Measurements from ENCODE around the gene EYS. TPM values are rescaled to one million over a fixed set of nuclear protein-coding genes. Genes with fewer than 3 reads are reported as not detected.
A peak's percentile ranks its signal among the peaks of the same experiment; 100 is the strongest.
"Not testable (repeated sequence)": the region's sequence is repeated elsewhere in the genome, so short reads cannot be mapped to it uniquely, and the experiment has no call there.

The EYS gene
- polyA plus RNA-seq, 10 donors = 0.24 to 1.1 (median 0.47) TPM

- DNase-seq = not testable (repeated sequence)
Observed at GRCh38 chr6:63828678-63829077, 1878.3 kb downstream of the EYS start.

- DNase-seq = no peak
Observed at GRCh38 chr6:63824722-63825121, 1882.3 kb downstream of the EYS start.

DNA sequence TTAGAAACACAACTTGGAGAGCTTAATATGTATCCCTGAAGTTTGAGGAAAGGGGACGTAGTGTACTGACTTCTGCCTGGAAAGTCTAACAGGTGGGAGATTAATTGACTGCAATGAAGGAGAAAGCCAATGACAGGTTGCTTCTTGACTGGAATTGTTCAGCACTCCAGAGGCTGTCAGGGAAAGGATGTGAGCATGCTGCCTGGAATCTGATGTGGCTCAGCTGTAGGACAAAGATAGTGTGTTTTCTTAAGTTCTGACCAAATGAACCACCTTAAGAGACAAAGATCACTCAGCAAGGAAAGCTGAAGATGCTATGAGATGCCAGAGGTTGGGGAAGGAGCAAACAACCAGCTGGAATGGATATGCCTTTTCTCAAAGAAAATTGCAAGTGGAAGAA, 1885.6 kb downstream of the EYS start:
- no peak for DNase-seq

DNA sequence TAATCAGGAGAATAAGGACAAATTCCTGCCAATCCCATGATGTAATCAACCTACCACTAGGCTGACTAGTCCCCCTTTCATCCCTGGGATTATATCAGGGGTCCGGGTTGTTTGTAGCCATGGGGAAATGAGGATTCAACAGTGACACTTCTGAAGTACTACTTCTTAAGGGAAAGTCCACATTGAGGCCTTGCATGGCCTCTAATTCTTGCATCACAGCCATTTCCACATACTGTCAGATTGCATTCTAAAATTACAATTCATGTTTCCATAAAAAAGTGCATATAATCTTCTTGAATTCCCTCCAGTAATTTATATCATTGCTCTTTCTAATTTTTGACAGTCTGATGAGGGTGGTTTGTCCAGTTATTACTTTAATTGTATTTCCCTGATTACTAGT, 1887.2 kb downstream of the EYS start:
- DNase-seq = no peak

GRCh38 chr6:63817492-63818050, 1889.5 kb downstream of the EYS start:
- DNase-seq = no peak

DNA sequence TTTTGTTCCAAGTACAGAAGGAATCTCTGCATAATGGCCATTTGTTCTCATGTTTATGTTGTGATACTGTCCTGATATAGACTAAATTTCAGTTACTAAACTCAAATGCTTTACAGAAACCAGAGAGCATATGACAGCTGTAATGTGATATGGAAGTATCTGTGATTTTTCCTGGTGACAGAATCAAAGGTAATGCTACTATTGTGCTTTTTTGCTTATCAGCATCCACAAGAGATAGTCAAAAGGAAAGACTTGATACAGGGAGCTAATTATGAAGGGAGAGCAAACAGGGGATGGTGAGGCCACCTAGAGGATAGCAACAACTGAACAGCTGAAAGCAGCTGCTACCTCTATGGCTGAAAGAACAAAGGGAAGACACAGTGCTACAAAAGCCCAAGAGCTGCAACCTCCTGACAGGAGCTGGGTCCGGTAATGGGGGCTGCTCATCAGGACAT, 1890.0 kb downstream of the EYS start:
- DNase-seq = no peak

GRCh38 chr6:63816401-63816981, 1890.5 kb downstream of the EYS start:
- DNase-seq = no peak

GRCh38 chr6:63814459-63814858, 1892.6 kb downstream of the EYS start:
- no peak for DNase-seq

DNA sequence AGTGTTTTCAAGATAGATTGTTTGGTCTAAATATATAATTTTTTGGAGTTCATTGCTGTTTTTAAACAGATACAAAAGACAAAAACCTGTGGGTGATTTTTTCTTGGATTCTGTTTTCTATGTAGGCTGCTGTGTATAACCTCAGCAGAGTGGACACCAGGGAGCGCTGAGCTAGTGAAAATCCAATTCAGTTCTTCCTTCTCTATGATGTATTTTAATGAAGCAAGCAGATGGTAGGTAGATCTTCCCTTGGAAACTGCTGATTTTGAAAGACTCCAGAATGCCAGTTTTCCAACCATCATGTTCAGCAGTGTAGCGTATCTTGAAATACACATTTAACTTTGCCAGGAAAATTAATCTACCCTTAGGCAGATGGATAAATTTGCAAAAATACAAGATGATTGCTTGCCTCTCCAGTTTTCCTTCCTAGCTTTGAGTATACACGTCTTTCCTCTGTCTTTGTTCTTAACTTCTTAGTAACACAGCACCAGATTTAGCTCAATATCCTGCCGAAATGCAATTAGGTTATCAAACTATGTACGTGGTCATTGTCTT, 1893.4 kb downstream of the EYS start:
- peak in 1 of 3 donors; percentile 42 for DNase-seq

DNA sequence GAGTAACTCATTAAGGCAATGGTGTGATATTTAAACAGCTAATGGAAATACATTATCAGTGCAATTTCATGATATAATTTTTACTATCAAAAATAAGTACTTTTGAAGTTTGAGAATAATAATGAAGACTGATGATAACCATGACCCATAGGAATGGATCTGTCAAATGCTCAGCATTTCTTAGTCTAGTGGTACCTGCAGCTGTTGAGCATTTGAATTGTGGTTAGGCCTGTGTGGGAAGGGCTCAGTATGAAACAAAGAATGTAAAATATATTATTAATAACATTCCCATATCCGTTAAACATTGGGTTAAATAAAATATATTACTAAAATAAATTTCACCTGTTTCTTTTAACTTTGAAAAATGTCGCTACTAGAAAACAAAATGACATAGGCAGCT, 1898.5 kb downstream of the EYS start:
- DNase-seq = no peak

- no peak for DNase-seq
Observed at GRCh38 chr6:63807056-63807455, 1900.0 kb downstream of the EYS start.

- no peak for DNase-seq
Observed at GRCh38 chr6:63806573-63806913, 1900.5 kb downstream of the EYS start.

- DNase-seq = peak in 2 of 3 donors; percentile 20 to 40
Observed at GRCh38 chr6:63805808-63806572, 1901.0 kb downstream of the EYS start.

DNA sequence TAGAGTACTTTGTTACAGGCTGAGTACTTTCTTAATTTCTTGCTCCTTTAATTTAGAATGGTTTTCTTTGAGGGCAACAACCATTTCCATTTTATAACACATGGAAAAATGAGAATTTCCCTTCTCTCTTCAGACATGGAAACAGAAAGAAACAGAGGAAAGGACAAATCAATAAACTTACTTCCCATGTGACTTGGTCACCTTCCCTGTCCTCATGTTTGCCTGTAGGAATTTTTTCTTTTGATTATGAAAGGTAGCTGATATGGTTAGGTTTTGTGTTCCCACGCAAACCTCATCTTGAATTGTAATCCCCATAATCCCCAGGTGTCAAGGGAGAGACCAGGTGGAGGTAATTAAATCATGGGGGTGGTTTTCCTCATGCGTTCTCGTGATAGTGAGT, 1901.7 kb downstream of the EYS start:
- no peak for DNase-seq

DNA sequence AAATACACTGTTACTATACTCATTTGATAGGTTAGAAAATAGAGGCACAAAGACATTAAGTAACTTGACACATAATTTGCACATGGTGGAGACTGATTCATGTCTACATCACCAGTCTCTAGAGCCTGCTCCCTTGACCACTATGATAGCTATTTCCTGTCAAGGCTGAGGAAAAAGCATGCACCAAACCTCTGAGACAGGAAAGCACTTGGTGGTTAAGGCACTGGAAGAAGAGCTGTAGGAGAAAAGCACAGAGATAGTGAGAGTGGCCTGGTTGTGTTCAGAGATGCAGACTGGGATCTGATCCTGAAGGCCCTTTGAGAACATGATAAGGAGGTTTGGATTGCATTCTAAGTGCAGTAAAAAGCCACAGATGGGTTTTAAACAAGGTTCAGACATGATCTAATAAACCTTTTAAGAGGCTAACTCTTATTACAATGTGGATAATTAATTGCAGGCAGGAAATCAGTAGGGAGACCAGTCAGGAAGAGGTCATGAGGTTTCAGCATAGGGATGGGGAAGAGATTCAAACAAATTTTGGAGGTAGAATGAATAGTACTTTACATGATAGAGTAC, 1902.6 kb downstream of the EYS start:
- peak in 2 of 3 donors; percentile 19 to 87 for DNase-seq

- DNase-seq = no peak
Observed at GRCh38 chr6:63803371-63803770, 1903.7 kb downstream of the EYS start.

- no peak for DNase-seq
Observed at GRCh38 chr6:63802606-63803206, 1904.3 kb downstream of the EYS start.

- not testable (repeated sequence) for DNase-seq
Observed at GRCh38 chr6:63800386-63800785, 1906.6 kb downstream of the EYS start.

DNA sequence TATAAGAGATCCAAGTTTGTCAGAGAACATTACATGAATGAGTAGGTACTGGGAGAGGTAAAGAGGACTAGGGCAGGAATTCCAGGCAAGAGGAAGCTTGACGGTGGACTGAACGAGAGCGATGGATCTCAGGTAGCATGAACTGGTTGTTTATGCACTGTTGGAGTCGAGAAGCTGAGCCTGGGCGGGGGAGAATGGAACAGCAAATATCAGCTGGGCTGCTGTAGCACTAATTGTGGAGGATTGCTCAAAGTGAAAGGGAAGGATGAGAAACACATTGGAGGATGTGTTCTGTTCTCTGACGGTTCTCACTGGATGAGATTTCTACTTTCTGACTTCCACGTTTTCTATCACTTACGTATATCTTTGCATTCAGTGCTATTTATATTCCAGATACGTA, 1907.2 kb downstream of the EYS start:
- DNase-seq = no peak

DNA sequence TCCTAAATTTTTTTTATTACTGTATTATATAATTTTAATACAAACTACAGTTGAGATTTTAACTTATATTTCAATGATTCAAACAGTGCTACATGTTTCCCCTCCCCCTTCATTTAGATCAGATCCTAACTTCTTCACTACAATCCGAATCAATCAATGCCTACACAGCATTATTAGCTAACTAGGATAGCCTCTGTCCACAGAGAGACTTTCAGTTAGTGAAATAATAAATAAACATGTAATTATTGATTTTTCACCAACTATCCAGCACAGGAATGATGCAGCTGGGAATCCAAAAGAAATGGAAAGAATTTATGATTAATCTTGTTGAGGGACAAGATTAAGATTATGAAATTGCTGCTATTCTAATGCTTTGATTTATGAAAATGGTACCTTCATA, 1907.7 kb downstream of the EYS start:
- DNase-seq = no peak

GRCh38 chr6:63798378-63798777, 1908.6 kb downstream of the EYS start:
- DNase-seq = no peak

- DNase-seq = no peak
Observed at GRCh38 chr6:63797721-63798120, 1909.3 kb downstream of the EYS start.
